ENCODE data around the gene KRTAP2-3. TPM values are rescaled to one million over a fixed set of nuclear protein-coding genes. Genes with fewer than 3 reads are reported as not detected.
"Not testable (repeated sequence)": the region's sequence is repeated elsewhere in the genome, so short reads cannot be mapped to it uniquely, and the experiment has no call there.

The KRTAP2-3 gene
- total RNA-seq, 2 experiments from 2014 or later, result not detected

- H3K4me1 Mint-ChIP-seq; ATAC-seq (ENCODE audit: low read depth); H3K27ac Mint-ChIP-seq; H3K9me3 Mint-ChIP-seq; POLR2A ChIA-PET; H3K36me3 Mint-ChIP-seq; DNase-seq; H3K4me3 Mint-ChIP-seq: not testable (repeated sequence)
- peaks cover 17% of the 10 kb centered on the region for H3K27me3 Mint-ChIP-seq
These were observed 25.5 kb downstream of the KRTAP2-3 start, which contains the start of gene KRTAP1-3 for GRCh38 chr17:41034346-41034935. TSS of gene KRTAP1-3 (minus strand) at chr17:41034874. CDS start at chr17:41034821, 53 bp downstream.

- no peaks in the 10 kb centered on the region for H3K36me3 Mint-ChIP-seq
- POLR2A ChIA-PET, result no interaction called here
- no peaks in the 10 kb centered on the region for H3K9me3 Mint-ChIP-seq
- H3K27ac Mint-ChIP-seq, result no peak within 1 kb of the TSS
- H3K27me3 Mint-ChIP-seq, result peaks cover 23% of the 10 kb centered on the region
- H3K4me1 Mint-ChIP-seq, result peaks cover 2% of the 10 kb centered on the region
- H3K4me3 Mint-ChIP-seq, result no peak within 1 kb of the TSS
- ATAC-seq (ENCODE audit: low read depth) (no peak), DNase-seq (no peak)
These were observed 30.2 kb downstream of the KRTAP2-3 start, which contains the start of gene KRTAP1-4 for GRCh38 chr17:41029633-41030245. TSS of gene KRTAP1-4 (minus strand) at chr17:41030195. CDS start at chr17:41030078, 117 bp downstream.

GRCh38 chr17:41026715-41027471, 33.0 kb downstream of the KRTAP2-3 start, which contains the start of gene KRTAP1-5:
TSS of gene KRTAP1-5 (minus strand) at chr17:41027208. CDS start at chr17:41027155, 53 bp downstream.
- H3K9me3 Mint-ChIP-seq, result no peaks in the 10 kb centered on the region
- peaks cover 18% of the 10 kb centered on the region for H3K27me3 Mint-ChIP-seq
- no peaks in the 10 kb centered on the region for H3K36me3 Mint-ChIP-seq
- no peak within 1 kb of the TSS for H3K4me3 Mint-ChIP-seq
- POLR2A ChIA-PET, result no interaction called here
- no peak within 1 kb of the TSS for H3K27ac Mint-ChIP-seq
- no peak for DNase-seq
- no peak for ATAC-seq (ENCODE audit: low read depth)
- peaks cover 6% of the 10 kb centered on the region for H3K4me1 Mint-ChIP-seq

- DNase-seq (no peak), ATAC-seq (ENCODE audit: low read depth) (no peak)
- no peak overlapping the region for H3K27ac Mint-ChIP-seq
- no peaks in the 10 kb centered on the region for H3K36me3 Mint-ChIP-seq
- H3K4me3 Mint-ChIP-seq, result no peak overlapping the region
- H3K9me3 Mint-ChIP-seq, result no peaks in the 10 kb centered on the region
- H3K27me3 Mint-ChIP-seq, result peaks cover 15% of the 10 kb centered on the region
- peaks cover 6% of the 10 kb centered on the region for H3K4me1 Mint-ChIP-seq
- POLR2A ChIA-PET, result no interaction called here
These were observed 35.2 kb downstream of the KRTAP2-3 start for GRCh38 chr17:41024697-41025096.

GRCh38 chr17:41020336-41020735, 39.6 kb downstream of the KRTAP2-3 start:
- ATAC-seq (ENCODE audit: low read depth) (no peak), DNase-seq (no peak)
- Mint-ChIP-seq H3K4me3 (no peak overlapping the region), H3K36me3 (no peaks in the 10 kb centered on the region), H3K27me3 (no peaks in the 10 kb centered on the region), H3K9me3 (no peaks in the 10 kb centered on the region), H3K27ac (no peak overlapping the region), H3K4me1 (peaks cover 6% of the 10 kb centered on the region)
- POLR2A ChIA-PET, result no interaction called here

GRCh38 chr17:41019415-41019814, 40.5 kb downstream of the KRTAP2-3 start:
- H3K27me3 Mint-ChIP-seq, result peaks cover 2% of the 10 kb centered on the region
- no peaks in the 10 kb centered on the region for H3K9me3 Mint-ChIP-seq
- DNase-seq (no peak), ATAC-seq (ENCODE audit: low read depth) (no peak)
- no peaks in the 10 kb centered on the region for H3K36me3 Mint-ChIP-seq
- no peak overlapping the region for H3K4me3 Mint-ChIP-seq
- H3K4me1 Mint-ChIP-seq, result peaks cover 2% of the 10 kb centered on the region
- POLR2A ChIA-PET, result no interaction called here
- no peak overlapping the region for H3K27ac Mint-ChIP-seq

GRCh38 chr17:41018541-41018940, 41.4 kb downstream of the KRTAP2-3 start:
- no peaks in the 10 kb centered on the region for H3K9me3 Mint-ChIP-seq
- peaks cover 2% of the 10 kb centered on the region for H3K27me3 Mint-ChIP-seq
- POLR2A ChIA-PET, result no interaction called here
- no peaks in the 10 kb centered on the region for H3K4me1 Mint-ChIP-seq
- DNase-seq (no peak), ATAC-seq (ENCODE audit: low read depth) (no peak)
- H3K27ac Mint-ChIP-seq, result no peak overlapping the region
- no peak overlapping the region for H3K4me3 Mint-ChIP-seq
- H3K36me3 Mint-ChIP-seq, result no peaks in the 10 kb centered on the region

GRCh38 chr17:41016578-41017215, 43.2 kb downstream of the KRTAP2-3 start:
- POLR2A ChIA-PET, result no interaction called here
- no peaks in the 10 kb centered on the region for H3K36me3 Mint-ChIP-seq
- DNase-seq (no peak), ATAC-seq (ENCODE audit: low read depth) (no peak)
- H3K4me1 Mint-ChIP-seq, result no peaks in the 10 kb centered on the region
- H3K9me3 Mint-ChIP-seq, result no peaks in the 10 kb centered on the region
- H3K4me3 Mint-ChIP-seq, result no peak overlapping the region
- no peak overlapping the region for H3K27ac Mint-ChIP-seq
- peaks cover 2% of the 10 kb centered on the region for H3K27me3 Mint-ChIP-seq

- no peak overlapping the region for H3K4me3 Mint-ChIP-seq
- DNase-seq, result no peak
- no peaks in the 10 kb centered on the region for H3K4me1 Mint-ChIP-seq
- H3K9me3 Mint-ChIP-seq, result no peaks in the 10 kb centered on the region
- peaks cover 2% of the 10 kb centered on the region for H3K27me3 Mint-ChIP-seq
- ATAC-seq (ENCODE audit: low read depth), result no peak
- H3K27ac Mint-ChIP-seq, result no peak overlapping the region
- no peaks in the 10 kb centered on the region for H3K36me3 Mint-ChIP-seq
- POLR2A ChIA-PET, result no interaction called here
These were observed 44.5 kb downstream of the KRTAP2-3 start for GRCh38 chr17:41015454-41015853.

GRCh38 chr17:41013606-41014005, 46.3 kb downstream of the KRTAP2-3 start:
- Mint-ChIP-seq H3K4me3 (no peak overlapping the region), H3K27me3 (peaks cover 2% of the 10 kb centered on the region), H3K4me1 (no peaks in the 10 kb centered on the region), H3K36me3 (no peaks in the 10 kb centered on the region), H3K27ac (no peak overlapping the region), H3K9me3 (no peaks in the 10 kb centered on the region)
- no peak for ATAC-seq (ENCODE audit: low read depth)
- POLR2A ChIA-PET, result no interaction called here
- DNase-seq, result no peak

GRCh38 chr17:41013181-41013580, 46.7 kb downstream of the KRTAP2-3 start:
- no peaks in the 10 kb centered on the region for H3K9me3 Mint-ChIP-seq
- H3K27ac Mint-ChIP-seq, result no peak overlapping the region
- ATAC-seq (ENCODE audit: low read depth) (no peak), DNase-seq (no peak)
- POLR2A ChIA-PET, result no interaction called here
- no peak overlapping the region for H3K4me3 Mint-ChIP-seq
- no peaks in the 10 kb centered on the region for H3K36me3 Mint-ChIP-seq
- no peaks in the 10 kb centered on the region for H3K4me1 Mint-ChIP-seq
- peaks cover 2% of the 10 kb centered on the region for H3K27me3 Mint-ChIP-seq

- ATAC-seq (ENCODE audit: low read depth) (no peak), DNase-seq (no peak)
- H3K27me3 Mint-ChIP-seq, result peaks cover 2% of the 10 kb centered on the region
- no peaks in the 10 kb centered on the region for H3K4me1 Mint-ChIP-seq
- H3K9me3 Mint-ChIP-seq, result no peaks in the 10 kb centered on the region
- no peak overlapping the region for H3K27ac Mint-ChIP-seq
- no peak overlapping the region for H3K4me3 Mint-ChIP-seq
- POLR2A ChIA-PET, result no interaction called here
- H3K36me3 Mint-ChIP-seq, result no peaks in the 10 kb centered on the region
These were observed 47.4 kb downstream of the KRTAP2-3 start for GRCh38 chr17:41012326-41013120.

- Mint-ChIP-seq H3K4me1 (no peaks in the 10 kb centered on the region), H3K27me3 (peaks cover 2% of the 10 kb centered on the region), H3K27ac (no peak overlapping the region), H3K36me3 (no peaks in the 10 kb centered on the region), H3K9me3 (no peaks in the 10 kb centered on the region), H3K4me3 (no peak overlapping the region)
- POLR2A ChIA-PET, result no interaction called here
- ATAC-seq (ENCODE audit: low read depth) (no peak), DNase-seq (no peak)
These were observed 49.5 kb downstream of the KRTAP2-3 start for GRCh38 chr17:41010441-41010840.
